IMR-90 (cell line): ENCODE measurements around the gene CEBPE. TPM values are rescaled to one million over a fixed set of nuclear protein-coding genes. Genes with fewer than 3 reads are reported as not detected.

Source experiments
- ATAC-seq: fragments of 200-7000 bp; cut with Tn5 transposase; 2 replicates; pipeline ENCODE4 v1.9.1; 2020; ENCODE audit warnings: low read depth, mild to moderate bottlenecking, moderate library complexity
- BruUV-seq: library from RNA; stranded (reverse); fragments of 400-500 nt; replicated peaks from 2 replicates; lab custom pipeline; 2021; lab: Mats Ljungman, UMichigan
- CTCF ChIA-PET: fragments of 300-600 bp; formaldehyde crosslinking; extraction: SDS; loops from one replicate; lab custom pipeline; 2021; ENCODE audit warnings: antibody characterized with exemption; lab: Yijun Ruan, JAX
- POLR2A ChIA-PET: fragments of 300-600 bp; sonication (Branson Sonifier 250); formaldehyde crosslinking; loops from one replicate; lab custom pipeline; 2022; ENCODE audit warnings: antibody characterized with exemption; ENCODE audit not compliant: unreplicated experiment; lab: Charles Lee
- DNase-seq: peaks from one replicate; pipeline ENCODE4 v3.0.0; 2013
- H2AFZ ChIP-seq: replicated peaks from 2 replicates; pipeline ENCODE3; 2013; ENCODE audit warnings: low read length, mild to moderate bottlenecking; ENCODE audit not compliant: poor library complexity
- H2AK5ac ChIP-seq: 2 replicates; pipeline ENCODE4 v1.6.1; 2013; ENCODE audit warnings: low read depth, low read length, inconsistent platforms
- H2AK9ac ChIP-seq: replicated peaks from 2 replicates; pipeline ENCODE3; 2013; ENCODE audit warnings: mild to moderate bottlenecking, low read depth, low read length, moderate library complexity; ENCODE audit not compliant: poor library complexity
- H2BK120ac ChIP-seq: 2 replicates; pipeline ENCODE4 v1.6.1; 2013; ENCODE audit warnings: low read depth, low read length, inconsistent platforms
- H2BK15ac ChIP-seq: 3 replicates; pipeline ENCODE4 v1.6.1; 2013; ENCODE audit warnings: low read depth, low read length, inconsistent platforms
- H2BK20ac ChIP-seq: 2 replicates; pipeline ENCODE4 v1.6.1; 2013; ENCODE audit warnings: low read depth, mild to moderate bottlenecking, inconsistent platforms, low read length, moderate library complexity
- H2BK5ac ChIP-seq: 2 replicates; pipeline ENCODE4 v1.6.1; 2013; ENCODE audit warnings: mild to moderate bottlenecking, low read depth, low read length, inconsistent platforms; ENCODE audit not compliant: poor library complexity, severe bottlenecking
- H3K14ac ChIP-seq: replicated peaks from 2 replicates; pipeline ENCODE4 v1.6.1; 2013; ENCODE audit warnings: low read depth, low read length, inconsistent platforms
- H3K18ac ChIP-seq: 2 replicates; pipeline ENCODE4 v1.6.1; 2013; ENCODE audit warnings: low read depth, low read length, control low read depth
- H3K23ac ChIP-seq: 2 replicates; pipeline ENCODE4 v1.6.1; 2013; ENCODE audit warnings: low read depth, low read length, inconsistent platforms
- H3K27ac ChIP-seq: 2 replicates; pipeline ENCODE4 v1.5.1; 2013; ENCODE audit warnings: mild to moderate bottlenecking, control low read depth, low read length; ENCODE audit not compliant: insufficient read depth
- H3K27me3 ChIP-seq: 2 replicates; pipeline ENCODE4 v1.6.1; 2013; ENCODE audit warnings: low read length; ENCODE audit not compliant: control insufficient read depth, insufficient read depth
- H3K36me3 ChIP-seq: 2 replicates; pipeline ENCODE4 v1.6.1; 2013; ENCODE audit warnings: low read length, mixed read lengths; ENCODE audit not compliant: control insufficient read depth, insufficient read depth
- H3K4ac ChIP-seq: 2 replicates; pipeline ENCODE4 v1.6.1; 2013; ENCODE audit warnings: low read depth, low read length, inconsistent platforms
- H3K4me1 ChIP-seq: 2 replicates; pipeline ENCODE4 v1.6.1; 2013; ENCODE audit warnings: low read length, mixed read lengths; ENCODE audit not compliant: control insufficient read depth, insufficient read depth
- H3K4me2 ChIP-seq: 2 replicates; pipeline ENCODE4 v1.6.1; 2013; ENCODE audit warnings: low read depth, mild to moderate bottlenecking, control low read depth, low read length, moderate library complexity
- H3K4me3 ChIP-seq: 2 replicates; pipeline ENCODE4 v1.5.1; 2013; ENCODE audit warnings: low read depth, mild to moderate bottlenecking, control low read depth, low read length, moderate library complexity; ENCODE audit not compliant: insufficient read depth
- H3K56ac ChIP-seq: 2 replicates; pipeline ENCODE4 v1.6.1; 2013; ENCODE audit warnings: low read length, inconsistent platforms; ENCODE audit not compliant: insufficient read depth; ENCODE audit errors: extremely low read depth
- H3K79me1 ChIP-seq, 2 experiments: 2 replicates each; pipeline ENCODE4 v1.6.1; 2013; ENCODE audit warnings: low read length in 2 of 2, inconsistent platforms in 1 of 2, low read depth in 1 of 2
- H3K9ac ChIP-seq: 2 replicates; pipeline ENCODE4 v1.6.1; 2013; ENCODE audit warnings: low read depth, low read length, control low read depth
- H3K9me1 ChIP-seq: 2 replicates; pipeline ENCODE4 v1.6.1; 2013; ENCODE audit warnings: low read length, inconsistent platforms; ENCODE audit not compliant: insufficient read depth
- H3K9me3 ChIP-seq: 2 replicates; pipeline ENCODE4 v1.6.1; 2013; ENCODE audit warnings: low read length; ENCODE audit not compliant: control insufficient read depth, insufficient read depth
- H4K20me1 ChIP-seq: 2 replicates; pipeline ENCODE4 v1.6.1; 2013; ENCODE audit warnings: low read length, inconsistent platforms; ENCODE audit not compliant: insufficient read depth
- H4K5ac ChIP-seq: 2 replicates; pipeline ENCODE4 v1.6.1; 2013; ENCODE audit warnings: mild to moderate bottlenecking, low read depth, low read length, control low read depth
- H4K8ac ChIP-seq, 2 experiments: 2 replicates each; pipeline ENCODE4 v1.6.1; 2013; ENCODE audit warnings: low read depth in 2 of 2, low read length in 2 of 2, control low read depth in 1 of 2, inconsistent platforms in 1 of 2
- H4K91ac ChIP-seq: 2 replicates; pipeline ENCODE4 v1.6.1; 2013; ENCODE audit warnings: low read depth, low read length, inconsistent platforms; ENCODE audit not compliant: insufficient read depth
- CHD1 ChIP-seq: IDR thresholded peaks from 2 replicates; pipeline ENCODE4 v1.6.1; 2012; ENCODE audit warnings: low read depth, low read length, improper control_type of control experiment
- MAFK ChIP-seq: IDR thresholded peaks from 2 replicates; pipeline ENCODE4 v1.6.1; 2012; ENCODE audit warnings: low read depth, low read length, improper control_type of control experiment
- NFE2L2 ChIP-seq: fragments of 150-350 bp; IDR thresholded peaks from 2 replicates; pipeline ENCODE4 v1.6.1; 2016; ENCODE audit warnings: low read depth, mild to moderate bottlenecking, low read length
- POLR2A ChIP-seq: IDR thresholded peaks from 2 replicates; pipeline ENCODE4 v1.6.1; 2012; ENCODE audit warnings: mild to moderate bottlenecking, low read depth, low read length
- RAD21 ChIP-seq: IDR thresholded peaks from 2 replicates; pipeline ENCODE4 v1.6.1; 2012; ENCODE audit warnings: low read length, improper control_type of control experiment
- RCOR1 ChIP-seq: IDR thresholded peaks from 2 replicates; pipeline ENCODE4 v1.6.1; 2012; ENCODE audit warnings: mild to moderate bottlenecking, low read length, improper control_type of control experiment; ENCODE audit not compliant: insufficient replicate concordance
- RFX5 ChIP-seq: IDR thresholded peaks from 2 replicates; pipeline ENCODE4 v1.8.0; 2012; ENCODE audit warnings: low read depth, mild to moderate bottlenecking, low read length, moderate library complexity
- WGBS, 2 experiments: methylation state at CpG; one replicate each; pipeline versions ENCODE4 v1.1.5 to v1.1.7; 2013; ENCODE audit warnings: missing lambda C conversion rate in 2 of 2; ENCODE audit not compliant: insufficient read length in 1 of 2; ENCODE audit errors: extremely low coverage in 2 of 2; 5-methylcytosine and 5-hydroxymethylcytosine counted together
- dilution Hi-C: fragments of 300-500 bp; cut with HindIII; formaldehyde crosslinking; loops from one replicate; pipeline ENCODE4 v1.14.3; 2018; ENCODE audit warnings: low sequenced_read_pairs; ENCODE audit not compliant: unreplicated experiment
- in situ Hi-C: fragments of 300-500 bp; cut with MboI; formaldehyde crosslinking; loops from 3 replicates; pipeline ENCODE4 v1.14.3; 2019; ENCODE audit warnings: low sequenced_read_pairs, inconsistent platforms, mixed read lengths
- intact Hi-C: fragments of 100-400 bp; cut with micrococcal nuclease; formaldehyde crosslinking; loops from 2 replicates; pipeline ENCODE4 v1.10.0; 2022
- polyA plus RNA-seq, 3 experiments: library from polyadenylated mRNA; depleted of rRNA; stranded (reverse); fragments of >200 nt; gene quantifications; 2 replicates each; pipeline ENCODE4 v1.2.3, GENCODE V29; 2012; ENCODE audit warnings: low replicate concordance in 1 of 3
- total RNA-seq: library from RNA; depleted of rRNA; stranded (reverse); fragments of >200 nt; gene quantifications from 2 replicates; pipeline ENCODE4 v1.2.3, GENCODE V29; 2012
- TF ChIP-seq, protein P1 (sequence below): fragments of 150-350 bp; IDR thresholded peaks from 2 replicates; pipeline ENCODE4 v1.6.1; 2017; ENCODE audit warnings: mild to moderate bottlenecking, antibody characterized with exemption, low read length, low read depth

Gene CEBPE
- total and polyA plus RNA-seq, 2 of the 4 experiments (the other 2 are of a cell fraction) = 0.05 TPM; not detected in 1

DNA sequence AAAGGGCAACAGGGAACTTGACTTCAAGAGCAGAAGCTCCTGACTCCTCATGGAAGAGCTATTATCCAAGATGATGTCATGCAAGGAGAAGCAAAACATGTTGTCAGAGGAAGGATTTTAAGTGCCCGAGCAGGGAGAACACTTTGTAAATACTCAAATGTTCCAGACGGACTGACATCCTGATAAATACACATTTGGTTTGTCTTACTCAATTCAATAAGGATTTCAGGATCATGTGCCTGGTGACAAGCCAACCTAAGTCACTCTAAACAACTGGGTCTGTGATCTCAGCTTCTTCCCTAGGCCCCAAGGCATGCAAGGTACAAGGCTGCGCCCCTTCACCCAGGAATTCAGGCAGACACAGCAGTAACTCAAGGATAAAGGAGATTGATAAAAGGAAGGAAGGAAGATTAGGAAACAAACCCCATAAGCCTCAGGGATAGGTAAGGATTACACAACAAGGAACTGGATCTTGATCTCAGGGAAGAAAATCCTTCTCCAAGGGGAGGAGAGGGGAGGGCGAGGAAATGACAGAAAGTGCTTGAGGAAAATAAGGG, 26.8 kb upstream of the CEBPE start:
- ChIA-PET POLR2A (no interaction called here), CTCF (no interaction called here)
- Histone ChIP-seq H2AFZ (no peak overlapping the region), H4K20me1 (no peaks in the 10 kb centered on the region), H4K8ac (no peak overlapping the region), H3K23ac (no peak overlapping the region), H3K56ac (no peak overlapping the region), H2AK5ac (no peak overlapping the region), H3K9me3 (0 out of 2 replicates have a peak, but pooled peaks cover 2% of the 10 kb centered on the region), H2AK9ac (no peak overlapping the region), H2BK20ac (no peak overlapping the region), H4K91ac (no peak overlapping the region), H3K4me2 (no peak overlapping the region), H3K18ac (no peak overlapping the region), H3K14ac (no peak overlapping the region), H2BK5ac (no peak overlapping the region), H2BK15ac (no peak overlapping the region), H3K4ac (no peak overlapping the region), H3K79me1 (no peaks in the 10 kb centered on the region), H3K9ac (no peak overlapping the region), H3K27ac (no peak overlapping the region), H3K4me3 (no peak overlapping the region), H3K4me1 (no peaks in the 10 kb centered on the region), H4K5ac (no peak overlapping the region), H3K36me3 (no peaks in the 10 kb centered on the region), H3K9me1 (no peaks in the 10 kb centered on the region), H3K27me3 (peaks cover 20% of the 10 kb centered on the region), H2BK120ac (no peak overlapping the region)
- no peak for DNase-seq
- dilution Hi-C loops (no loop called here), in situ Hi-C loops (no loop called here), intact Hi-C loops (no loop called here)
- WGBS, 2 experiments = no CpG with 5 or more reads among the region's 4 CpGs
- TF ChIP-seq, protein P1, sequence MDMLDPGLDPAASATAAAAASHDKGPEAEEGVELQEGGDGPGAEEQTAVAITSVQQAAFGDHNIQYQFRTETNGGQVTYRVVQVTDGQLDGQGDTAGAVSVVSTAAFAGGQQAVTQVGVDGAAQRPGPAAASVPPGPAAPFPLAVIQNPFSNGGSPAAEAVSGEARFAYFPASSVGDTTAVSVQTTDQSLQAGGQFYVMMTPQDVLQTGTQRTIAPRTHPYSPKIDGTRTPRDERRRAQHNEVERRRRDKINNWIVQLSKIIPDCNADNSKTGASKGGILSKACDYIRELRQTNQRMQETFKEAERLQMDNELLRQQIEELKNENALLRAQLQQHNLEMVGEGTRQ = no peak
- no peak for TF ChIP-seq RFX5
- no peak for TF ChIP-seq CHD1
- no peak for TF ChIP-seq RCOR1
- no peak for TF ChIP-seq POLR2A
- TF ChIP-seq MAFK = no peak
- no peak for TF ChIP-seq NFE2L2
- TF ChIP-seq RAD21 = no peak
- BruUV-seq = no TSS peak
- no peak for ATAC-seq
